Measurements from ENCODE around the gene NCOA5.

The NCOA5 gene

GRCh38 chr20:46011631-46012482, 77.9 kb downstream of the NCOA5 start:
- peak; percentile 35 for DNase-seq
